Panc1 (cell line): ENCODE data around the gene TAF5.

Experiments
- CTCF ChIP-seq: fragments of 450-650 bp; IDR thresholded peaks from 2 replicates; pipeline ENCODE4 v1.5.1; 2017; ENCODE audit warnings: mild to moderate bottlenecking
- SIN3A ChIP-seq: IDR thresholded peaks from 2 replicates; pipeline ENCODE4 v1.6.1; 2012; ENCODE audit warnings: low read depth, mild to moderate bottlenecking, low read length, moderate library complexity, borderline replicate concordance; ENCODE audit not compliant: insufficient read depth

GRCh38 chr10:103327906-103328305 lies 39.9 kb upstream of the TAF5 start:
- TF ChIP-seq SIN3A (no peak), CTCF (no peak)
